HG03565 (cell line): ENCODE data around the gene PITPNM1.
"Not testable (repeated sequence)": the region's sequence is repeated elsewhere in the genome, so short reads cannot be mapped to it uniquely, and the experiment has no call there.

ENCODE experiments used
- ATAC-seq: cut with Tn5 transposase; IDR thresholded peaks from one replicate; pipeline ENCODE4 v1.9.1; 2021; ENCODE audit warnings: mild to moderate bottlenecking, moderate library complexity; ENCODE audit not compliant: unreplicated experiment

PITPNM1 gene

DNA sequence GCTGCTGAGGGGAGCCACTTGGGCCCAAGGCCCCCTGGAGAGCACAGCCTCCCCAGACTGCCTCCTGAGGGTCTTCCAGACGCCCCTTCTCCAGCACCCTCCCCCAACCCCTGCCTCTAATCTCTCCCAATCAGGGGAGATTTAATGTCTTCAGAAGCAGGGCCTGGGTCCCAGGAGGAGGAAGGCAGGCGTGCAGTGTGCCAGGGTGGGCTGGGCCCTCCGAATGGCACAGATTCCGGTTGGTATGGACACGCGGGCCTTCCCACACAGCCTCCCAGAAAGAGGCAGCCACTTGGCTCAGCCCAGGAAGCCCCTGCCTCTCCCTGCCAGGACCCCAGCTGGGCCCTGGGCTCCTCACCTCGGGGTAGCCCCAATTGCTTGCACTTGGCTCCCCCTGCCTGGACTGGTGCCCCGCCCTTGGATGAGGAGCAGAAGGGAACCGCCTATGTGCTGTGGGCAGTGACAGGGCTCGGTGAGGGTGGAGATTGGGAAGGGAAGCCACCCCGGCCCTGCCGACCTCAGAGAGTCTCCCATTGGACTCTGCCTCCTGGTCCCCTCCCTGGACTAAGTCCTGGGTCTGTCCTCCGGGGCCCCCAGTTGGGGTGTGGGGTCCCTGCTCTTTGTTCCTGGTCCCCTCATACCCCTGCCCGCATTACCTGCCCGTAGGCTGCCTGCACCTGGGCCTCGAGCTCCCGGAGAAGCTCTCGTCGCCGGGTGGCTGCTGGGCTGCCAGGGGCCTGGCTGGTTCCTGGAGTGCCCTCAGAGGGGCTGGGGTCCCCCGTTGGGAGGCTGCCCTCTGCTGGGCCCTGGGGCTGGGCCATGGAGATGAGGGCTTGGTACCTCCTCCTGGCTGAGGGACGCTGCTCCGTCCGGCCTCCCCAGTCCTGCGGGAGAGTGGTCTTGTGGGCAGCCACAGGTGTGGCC is 18.7 kb upstream of the PITPNM1 start:
- no peak for ATAC-seq

DNA sequence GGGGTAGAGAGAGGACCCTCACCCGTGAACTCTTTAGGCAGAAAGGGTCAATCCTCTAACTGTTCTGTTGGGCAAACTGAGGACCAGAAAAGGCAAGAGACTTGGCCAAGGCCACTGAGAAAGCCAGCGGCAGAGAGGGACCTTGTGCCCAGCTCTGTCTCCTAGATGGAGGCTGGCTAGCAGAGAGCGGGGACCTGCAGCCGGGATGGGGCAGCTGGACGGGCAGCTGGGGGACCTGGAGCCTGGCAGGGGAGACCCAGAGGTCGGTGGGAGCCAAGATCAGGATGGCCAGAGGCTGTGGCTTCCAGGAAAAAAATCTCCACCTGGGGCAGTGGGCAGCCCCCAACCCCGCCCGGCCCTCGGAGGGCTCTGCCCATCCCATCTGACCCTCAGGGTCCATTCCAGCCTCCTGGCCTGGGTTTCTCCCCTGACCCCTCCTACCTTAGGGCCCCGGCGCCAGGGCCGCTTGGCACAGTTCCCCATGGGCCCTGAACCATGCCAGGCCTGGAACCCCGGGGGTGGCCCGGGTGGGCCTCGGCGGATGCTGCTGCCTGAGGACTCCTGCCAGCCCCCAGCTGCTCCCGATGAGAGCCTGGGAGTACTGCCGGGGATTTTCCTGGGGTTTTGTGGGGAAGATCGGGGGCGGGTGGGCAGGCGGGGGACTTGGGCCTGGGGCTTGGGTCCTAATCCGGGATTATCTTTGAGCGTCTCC is 17.8 kb upstream of the PITPNM1 start, which contains the start of gene CABP2:
Gene CABP2 (minus strand): TSS at position 603 of the 712 bp plus-strand sequence. CDS start 120 bp downstream, at position 483.
- no peak for ATAC-seq

DNA sequence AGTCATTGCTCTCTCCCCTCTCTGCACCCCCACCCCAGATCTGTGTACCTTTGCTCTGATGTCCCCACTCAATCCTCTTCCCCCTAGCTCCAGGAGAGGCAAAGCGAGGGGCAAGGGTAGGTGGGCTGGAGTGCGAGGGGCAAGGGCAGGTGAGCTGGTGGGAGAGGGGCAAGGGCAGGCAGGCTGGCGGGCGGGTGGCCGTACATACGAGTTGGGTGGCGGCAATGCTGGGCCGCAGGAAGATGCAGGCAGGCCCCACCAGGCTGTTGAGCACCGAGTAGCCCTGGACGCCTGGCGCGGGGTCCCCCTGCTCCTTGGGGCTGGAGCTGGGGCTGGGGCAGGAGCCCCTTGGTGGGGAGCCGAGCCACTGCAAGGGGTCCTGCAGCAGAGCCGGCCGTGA is 17.2 kb upstream of the PITPNM1 start:
- ATAC-seq = no peak

DNA sequence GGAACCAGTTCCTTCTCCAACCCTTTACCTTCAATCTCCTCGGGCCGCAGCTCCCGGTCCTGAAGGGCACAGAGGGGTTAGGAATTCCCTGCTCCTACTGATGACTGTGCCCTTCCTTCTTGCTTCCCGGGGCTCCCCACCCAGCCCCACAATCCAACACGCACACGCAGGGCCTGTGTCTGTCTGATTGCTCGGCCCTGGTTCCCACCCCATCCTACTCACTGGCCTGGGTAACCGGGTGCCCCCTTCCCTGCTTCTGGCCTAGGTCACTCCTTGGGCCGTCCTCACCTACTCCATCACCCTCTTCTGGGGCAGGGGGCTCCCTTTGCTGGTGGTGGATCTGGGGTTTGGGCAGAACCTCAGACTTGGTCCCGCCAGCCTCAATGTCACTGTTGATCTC is 16.8 kb upstream of the PITPNM1 start:
- no peak for ATAC-seq

DNA sequence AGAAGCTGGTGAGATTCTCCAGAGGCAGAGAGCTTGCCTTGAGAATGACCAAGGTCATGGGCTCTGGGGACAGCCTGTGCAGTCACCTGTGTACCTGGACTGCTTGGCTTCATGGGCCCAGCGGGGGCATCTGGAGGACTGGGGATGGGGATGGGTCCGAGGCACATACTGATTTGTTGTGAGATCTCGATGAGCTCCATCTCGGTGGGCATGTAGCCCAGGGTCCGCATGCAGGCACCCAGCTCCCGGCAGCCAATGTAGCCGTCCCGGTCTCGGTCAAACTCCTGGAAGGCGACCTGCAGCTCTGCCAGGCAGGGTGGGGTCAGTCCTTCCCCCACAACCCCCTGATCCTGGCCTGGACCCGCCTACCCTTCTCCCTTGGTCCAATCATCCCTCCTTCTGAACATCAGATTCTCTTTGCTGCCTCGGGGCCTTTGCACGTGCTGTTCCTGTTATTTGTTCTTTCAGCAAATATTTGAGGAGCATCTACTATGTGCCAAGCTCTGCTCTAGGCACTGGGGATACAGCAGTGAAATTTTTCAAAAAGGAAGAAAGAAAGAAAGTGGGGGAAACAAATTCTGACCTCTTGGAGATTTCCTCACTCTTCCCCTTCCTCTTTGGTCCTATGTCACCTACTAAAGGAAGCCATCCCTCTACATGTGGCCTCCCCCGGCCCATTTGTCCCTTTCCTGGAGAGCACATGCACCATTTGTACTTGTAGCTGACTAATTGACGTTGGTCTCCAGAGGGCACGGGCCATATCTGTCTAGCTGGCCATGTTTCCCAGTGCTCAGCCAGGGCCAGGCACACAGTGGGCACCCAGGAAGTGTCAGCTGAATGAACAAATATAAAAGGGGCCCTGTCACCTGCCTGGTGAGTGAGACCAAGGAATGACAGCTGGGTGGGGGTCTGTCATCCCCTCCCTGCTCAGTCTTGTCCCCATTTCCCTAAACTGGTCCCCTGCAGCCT is 16.0 kb upstream of the PITPNM1 start:
- ATAC-seq = no peak

DNA sequence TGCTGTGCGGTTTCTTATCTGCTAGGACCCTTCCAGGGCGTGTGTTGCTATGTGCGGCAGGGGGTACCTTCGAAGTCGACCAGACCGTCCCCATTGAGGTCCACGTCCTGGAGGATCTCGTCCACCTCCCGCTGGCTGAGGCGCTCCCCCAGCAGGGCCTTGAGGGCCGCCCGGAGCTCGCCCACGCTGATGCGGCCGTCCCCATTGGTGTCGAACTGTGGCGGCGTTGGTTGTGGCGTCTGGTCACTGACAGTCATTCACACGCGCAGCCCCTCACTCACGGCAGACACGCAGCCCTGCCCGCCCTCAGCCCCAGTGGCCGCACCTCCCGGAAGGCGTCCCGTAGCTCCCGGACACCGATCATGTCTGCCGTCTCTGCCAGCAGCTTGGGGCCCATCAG is 14.6 kb upstream of the PITPNM1 start:
- ATAC-seq = no peak

DNA sequence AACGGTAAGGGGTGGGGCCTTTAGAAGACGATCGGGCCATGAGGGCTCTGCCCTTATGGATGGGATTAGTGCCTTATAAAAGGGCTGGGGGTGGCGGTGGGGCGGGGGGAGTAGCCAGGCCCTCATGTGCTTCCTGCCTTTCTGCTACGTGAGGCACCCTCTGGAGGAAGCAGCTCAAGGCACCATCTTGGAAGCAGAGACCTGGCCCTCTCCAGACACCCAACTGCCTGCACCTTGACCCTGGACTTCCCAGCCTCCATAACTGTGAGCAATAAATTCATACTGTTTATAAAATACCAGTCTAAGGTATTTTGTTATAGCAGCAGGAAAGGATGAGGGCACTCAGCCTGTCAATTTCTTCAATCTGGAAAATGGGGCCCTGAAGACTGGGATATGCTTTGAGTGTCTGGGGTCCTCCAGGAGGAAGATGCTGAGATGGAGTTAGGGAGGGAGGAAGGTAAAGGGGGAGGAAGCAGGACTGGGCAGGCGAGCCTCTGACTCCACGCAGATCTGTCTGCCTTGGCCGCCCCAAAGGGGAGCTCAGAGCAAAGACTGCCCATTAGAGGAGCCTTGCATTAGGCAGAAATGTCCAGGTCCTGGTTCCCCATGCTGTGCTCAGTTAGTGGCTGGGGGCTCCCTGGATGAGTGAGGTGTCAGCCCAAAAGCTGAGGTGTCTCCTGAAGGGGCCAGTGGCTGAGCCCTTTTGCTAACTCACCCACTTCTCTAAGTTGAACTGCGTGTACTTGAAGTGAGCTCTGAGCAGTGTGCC is 12.8 kb upstream of the PITPNM1 start:
- no peak for ATAC-seq

DNA sequence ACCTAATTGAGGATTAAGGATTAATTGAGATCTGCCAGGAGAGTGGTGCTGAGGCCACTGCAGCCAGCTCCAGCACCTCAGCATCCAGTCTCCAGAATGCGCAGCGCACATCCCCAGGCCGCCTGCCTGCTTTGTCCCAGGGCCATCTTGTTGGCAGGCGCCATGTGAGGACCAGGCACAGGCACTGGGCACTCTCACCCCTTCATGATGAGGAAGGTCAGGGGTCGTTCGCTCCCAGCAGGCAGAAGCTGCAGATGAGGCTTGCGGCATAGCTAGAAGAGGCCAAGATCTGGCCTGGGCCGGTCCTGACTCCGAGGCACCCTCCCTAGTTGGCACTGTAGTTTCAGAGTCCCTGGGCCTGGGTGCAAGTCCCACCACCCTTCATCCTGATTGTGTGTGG is 11.6 kb upstream of the PITPNM1 start:
- no peak for ATAC-seq

DNA sequence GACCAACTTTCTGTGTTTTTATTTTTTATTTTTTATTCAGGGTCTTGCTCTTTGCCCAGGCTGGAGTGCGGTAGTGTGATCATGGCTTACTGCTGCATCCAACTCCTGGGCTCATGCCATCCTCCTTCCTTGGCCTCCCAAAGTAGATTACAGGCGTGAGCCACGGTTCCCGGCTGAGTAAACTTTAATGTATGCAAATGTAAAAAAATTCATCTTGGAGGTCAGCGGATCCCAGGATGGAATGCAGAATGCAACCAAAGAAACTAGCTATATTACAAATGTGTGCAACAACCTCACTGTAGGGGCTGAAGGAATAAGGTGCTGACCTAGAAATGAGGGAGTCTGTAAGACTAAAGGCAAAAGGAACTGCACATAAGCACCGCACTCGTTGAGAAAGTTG is 9.0 kb upstream of the PITPNM1 start:
- no peak for ATAC-seq

DNA sequence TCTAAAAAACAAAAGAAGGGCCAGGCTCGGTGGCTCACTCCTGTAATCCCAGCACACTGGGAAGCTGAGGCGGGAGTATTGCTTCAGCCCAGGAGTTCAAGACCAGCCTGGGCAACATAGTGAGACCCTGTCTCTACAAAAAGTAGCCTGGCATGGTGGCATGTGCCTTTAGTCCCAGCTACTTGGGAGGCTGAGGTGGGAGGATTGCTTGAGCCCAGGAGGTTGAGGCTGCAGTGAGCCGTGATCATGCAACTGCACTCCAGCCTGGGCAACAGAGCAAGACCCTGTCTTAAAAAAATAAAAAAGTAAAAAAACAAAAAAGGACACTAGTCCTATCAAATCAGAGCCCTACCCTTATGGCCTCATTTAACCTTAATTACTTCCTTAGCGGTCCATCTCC is 6.4 kb upstream of the PITPNM1 start:
- ATAC-seq = not testable (repeated sequence)

DNA sequence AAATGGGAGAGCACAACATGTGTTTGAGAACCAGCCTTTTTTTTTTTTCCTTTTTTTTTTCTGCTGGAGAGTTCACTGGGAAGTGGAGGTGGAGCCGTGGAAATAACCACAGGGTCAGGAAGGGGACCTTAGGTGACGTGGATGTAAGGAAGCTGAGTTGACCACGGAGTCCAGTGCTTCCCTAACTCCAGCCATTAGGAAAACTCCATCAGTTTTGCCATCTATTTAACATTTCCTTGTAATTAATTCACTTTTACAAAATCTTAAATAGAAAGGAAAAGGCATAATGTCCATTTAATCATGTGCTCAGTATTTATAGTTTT is 4.8 kb upstream of the PITPNM1 start:
- ATAC-seq = no peak

DNA sequence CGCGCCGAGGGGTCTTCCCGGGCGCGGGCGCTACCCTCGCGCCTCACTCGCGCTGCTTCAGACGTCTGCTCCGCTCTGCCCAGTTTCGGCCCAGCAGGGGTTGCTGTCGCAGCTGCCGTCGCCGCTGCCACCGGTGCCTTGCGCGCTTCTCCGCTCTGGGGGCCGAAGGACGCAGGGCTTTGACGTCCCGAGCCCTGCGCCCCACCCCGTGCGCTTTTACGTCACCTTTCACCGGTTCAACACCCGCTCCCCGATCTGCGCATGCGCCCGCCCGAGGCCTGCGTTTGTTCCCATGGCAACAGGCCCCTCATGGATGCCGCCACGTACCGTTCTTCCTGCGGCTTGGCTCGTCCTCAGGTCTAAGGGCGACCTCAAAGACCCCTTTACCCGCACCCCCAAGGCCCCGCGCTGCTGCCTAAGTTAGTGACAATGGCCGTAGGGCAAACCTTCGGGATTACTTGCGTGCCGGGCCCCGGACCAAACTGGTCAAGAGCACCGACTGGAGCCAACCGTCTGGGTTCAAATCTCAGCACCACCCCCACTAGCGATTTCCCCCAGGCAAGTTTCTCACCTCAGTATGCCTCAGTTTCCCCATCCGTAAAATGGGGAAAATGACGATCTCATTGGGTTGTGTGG is 3.4 kb upstream of the PITPNM1 start:
- ATAC-seq = peak; percentile 26

DNA sequence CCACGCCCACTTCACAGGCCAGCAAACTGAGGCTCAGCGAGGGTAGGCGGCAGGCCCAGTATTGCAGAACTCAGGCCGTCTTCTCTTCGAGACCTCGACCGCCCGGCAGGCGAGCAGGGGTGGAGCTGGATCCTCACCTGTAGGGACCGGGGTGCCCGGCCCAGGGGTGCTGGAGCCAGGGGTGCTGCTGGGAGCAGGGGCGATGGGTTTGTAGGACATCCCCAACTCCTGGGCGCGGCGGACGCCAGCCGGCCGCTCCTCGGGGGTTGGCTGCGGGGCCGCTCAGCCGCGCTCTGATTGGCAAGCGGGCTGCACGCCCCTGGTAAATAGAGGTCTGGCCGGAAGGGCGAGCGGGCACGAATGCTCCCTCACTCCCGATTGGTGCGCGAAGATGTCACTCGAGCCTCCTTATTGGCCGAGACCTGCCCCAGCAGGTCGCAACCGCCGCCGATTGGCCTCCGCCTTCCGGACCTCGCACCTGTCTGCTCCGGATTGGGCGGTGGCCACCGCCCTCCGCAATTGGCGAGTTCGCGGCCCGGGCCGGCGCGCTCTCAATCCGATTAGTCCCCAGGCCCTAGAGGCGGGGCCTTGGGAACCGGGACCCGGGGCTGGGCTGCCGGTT is 2.8 kb upstream of the PITPNM1 start, which contains the start of gene CDK2AP2:
Gene CDK2AP2 (minus strand): TSS at position 299 of the 622 bp plus-strand sequence. CDS start 80 bp downstream, at position 219.
- ATAC-seq = peak; percentile 63

DNA sequence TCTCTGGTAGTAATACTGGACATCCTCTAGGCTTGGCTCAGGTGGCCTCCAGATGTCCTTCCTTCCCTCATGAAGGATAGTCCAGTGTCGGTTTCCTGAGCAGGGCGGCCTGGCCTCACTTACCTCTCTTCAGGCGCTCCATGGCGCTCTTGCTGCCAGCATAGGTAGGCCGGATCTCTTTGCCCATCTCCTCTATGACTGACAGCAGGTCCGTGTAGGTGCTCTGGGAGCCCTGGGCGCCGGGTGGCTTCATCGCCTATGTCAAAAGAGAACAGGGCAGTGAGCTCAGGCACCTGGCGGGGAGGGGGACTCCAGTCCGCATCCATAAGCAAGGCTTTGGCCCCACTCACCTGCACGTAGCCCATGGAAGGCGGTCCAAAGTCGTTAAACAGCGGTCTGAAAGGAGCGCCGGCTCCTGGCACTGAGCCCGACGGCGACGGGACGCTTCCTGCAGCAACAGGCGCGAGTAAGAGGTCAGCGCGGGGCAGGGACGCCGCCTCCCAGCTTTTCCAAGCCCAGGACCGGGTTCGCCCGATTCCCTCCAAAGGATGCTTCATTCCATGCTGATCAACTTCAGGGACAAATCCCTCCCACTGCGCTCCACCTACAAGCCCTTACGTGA is 2.2 kb upstream of the PITPNM1 start:
- no peak for ATAC-seq

DNA sequence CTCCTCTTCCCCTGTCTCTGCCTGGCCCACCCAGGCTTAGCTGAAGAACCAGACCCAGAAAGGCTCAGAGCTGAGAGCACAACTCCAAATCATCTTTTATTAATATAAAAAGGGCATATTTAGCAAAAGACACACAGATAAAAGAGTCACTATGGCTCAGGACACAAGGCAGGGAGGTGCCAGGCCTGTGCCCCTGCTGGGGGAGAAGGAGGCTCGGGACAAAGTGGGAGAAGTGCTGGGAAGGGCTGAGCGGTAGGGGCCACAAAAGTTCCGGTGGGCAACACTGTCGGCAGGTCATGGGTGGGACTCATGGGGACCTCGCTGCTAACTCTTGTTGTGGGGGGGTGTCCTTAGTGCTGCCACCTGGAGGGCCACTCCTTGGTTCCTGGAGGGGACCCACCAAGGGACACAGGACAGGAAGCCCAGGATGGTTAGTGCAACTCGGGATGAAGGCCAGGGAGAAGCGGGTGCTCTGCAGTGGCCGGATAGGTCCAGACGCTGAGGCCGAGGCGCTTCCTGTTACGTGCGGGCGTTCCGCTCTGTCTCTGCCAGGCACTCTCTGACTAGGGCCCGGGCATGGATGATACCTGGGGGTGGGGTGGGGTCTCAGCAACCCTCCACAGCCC is 1.4 kb upstream of the PITPNM1 start:
- no peak for ATAC-seq

DNA sequence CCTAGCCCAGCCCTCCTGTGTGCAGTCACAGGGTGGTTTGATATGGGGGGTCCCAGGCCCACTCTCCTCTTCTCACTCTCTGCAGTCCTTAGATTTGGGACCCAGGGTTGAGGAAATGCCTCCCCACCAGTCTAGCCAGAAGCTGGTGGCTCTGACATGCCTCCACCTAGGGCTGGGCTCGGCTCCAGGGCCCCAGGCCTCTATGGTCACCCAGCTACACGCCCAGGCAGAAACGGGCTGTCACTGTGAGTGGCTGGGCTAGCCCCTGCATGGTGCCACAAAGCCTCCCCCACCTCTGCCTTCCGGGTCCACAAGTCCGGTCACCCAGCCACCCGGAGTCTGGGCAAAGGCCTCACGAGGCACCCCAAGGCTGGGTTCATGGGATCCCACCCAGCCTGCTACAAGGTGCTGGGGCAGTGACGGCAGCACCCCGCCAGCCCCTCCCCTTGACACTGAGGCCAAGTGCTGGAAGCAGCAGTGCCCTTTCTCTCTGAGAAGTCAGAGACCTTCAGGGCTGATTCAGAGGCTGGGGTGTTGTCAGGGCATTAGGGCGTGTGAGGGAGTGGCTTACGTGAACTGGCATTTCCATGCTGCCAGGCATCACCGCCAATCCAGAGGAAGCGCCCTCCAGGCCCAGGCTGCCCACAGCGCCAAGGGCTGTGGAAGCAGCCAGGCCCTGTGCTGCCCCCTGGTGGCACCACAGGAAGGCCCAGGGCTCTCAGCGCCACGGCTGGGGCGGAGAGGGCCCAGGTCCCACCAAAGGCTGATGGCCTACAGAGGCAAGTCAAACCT is 638 bp upstream of the PITPNM1 start:
- peak; percentile 19 for ATAC-seq
